Adrenal gland (tissue), 12 donors: Measurements from ENCODE around the gene LILRB2. TPM values are rescaled to one million over a fixed set of nuclear protein-coding genes. Genes with fewer than 3 reads are reported as not detected.

ENCODE experiments used
- DNase-seq, 7 donors: peaks; one replicate each; pipeline ENCODE4 v3.0.0-alpha.2; 2019 to 2020
- H3K27ac ChIP-seq, 5 donors: fragments of 200-600 bp; sonication (generic) in 4 of 5; 1 replicate in 3 of 5; 2 replicates in 2 of 5; pipeline versions ENCODE4 v1.5.1 to v1.8.0; 2016 to 2020; ENCODE audit warnings: mild to moderate bottlenecking in 1 of 5
- H3K27me3 ChIP-seq: fragments of 200-600 bp; 2 replicates; pipeline ENCODE4 v1.8.0; 2021
- H3K36me3 ChIP-seq, 2 donors: fragments of 200-600 bp; replicated peaks in 1 of 2; 1 replicate in 1 of 2; 2 replicates in 1 of 2; pipeline versions ENCODE4 v1.5.1 to v1.8.0; 2018 to 2022
- H3K4me1 ChIP-seq, 2 donors: fragments of 200-600 bp; replicated peaks in 1 of 2; 1 replicate in 1 of 2; 2 replicates in 1 of 2; pipeline versions ENCODE4 v1.5.1 to v1.8.0; 2018 to 2021
- H3K4me3 ChIP-seq, 4 donors: fragments of 200-600 bp; sonication (generic) in 3 of 4; one replicate each; pipeline ENCODE4 v1.5.1; 2016 to 2018
- H3K9me3 ChIP-seq, 3 donors: fragments of 200-600 bp; sonication (generic) in 1 of 3; replicated peaks in 1 of 3; 1 replicate in 2 of 3; 2 replicates in 1 of 3; pipeline versions ENCODE4 v1.5.1 to v1.8.0; 2016 to 2021
- CTCF ChIP-seq, 6 experiments: fragments of 450-650 bp in 4 of 6; fragments of 200-600 bp in 2 of 6; sonication (generic) in 1 of 6; IDR thresholded peaks; 1 replicate in 5 of 6; 2 replicates in 1 of 6; pipeline versions ENCODE4 v1.5.1 to v1.8.0; 2016 to 2021; ENCODE audit warnings: antibody characterized with exemption in 6 of 6, mild to moderate bottlenecking in 2 of 6, moderate library complexity in 1 of 6
- POLR2A ChIP-seq, 2 donors: fragments of 450-650 bp; IDR thresholded peaks; one replicate each; pipeline ENCODE4 v1.6.1; 2017; ENCODE audit warnings: antibody characterized with exemption in 2 of 2, mild to moderate bottlenecking in 2 of 2, moderate library complexity in 1 of 2
- WGBS, 4 donors: extraction: QIAGEN DNeasy Blood & Tissue Kit in 2 of 4; methylation state at CpG; one replicate each; pipeline versions ENCODE4 v1.1.5 to v1.1.7; 2013 to 2017; 5-methylcytosine and 5-hydroxymethylcytosine counted together
- intact Hi-C, 2 donors: fragments of 100-400 bp; cut with DNase I; formaldehyde crosslinking; loops; one replicate each; pipeline versions ENCODE4 v1.14.1 to v1.15.0; 2022 to 2023
- polyA plus RNA-seq, 3 donors: library from polyadenylated mRNA; stranded (reverse); fragments of 200-250 nt in 2 of 3; fragments of 350-450 nt in 1 of 3; fragmentation: Illumina TruSeq in 1 of 3; extraction: RNeasy Lipid Tissue Mini Kit (QIAGEN cat#74804) in 1 of 3; gene quantifications; one replicate each; pipeline ENCODE4 v1.2.3, GENCODE V29; 2013 to 2014
- total RNA-seq, 9 donors: library from RNA; depleted of rRNA in 4 of 9; stranded (reverse); fragments of >200 nt in 4 of 9; fragments of 120-200 nt in 1 of 9; fragmentation: NEBNext Ultra II Directional in 1 of 9; extraction: Animal tissue kit (Norgen Biotek cat#: 25700) in 1 of 9; gene quantifications; one replicate each; pipeline versions ENCODE4 v1.1.0 to v1.2.4, GENCODE V29; 2013 to 2023
- donor health status: healthy with polysubstance abuse.
- donor health status: Bipolar disorder and iron deficiency.
- donor health status: DM: yes; HTN: yes; CAD: no.
- donor health status: DM: no; HTN: no; CAD: no.
- donor health status: DM: no; HTN: no; CAD: no.
- donor health status: DM: yes; HTN: yes; CAD: no.

Gene LILRB2
- total and polyA plus RNA-seq, 12 donors = 0.50 to 16.5 (median 8.2) TPM

GRCh38 chr19:54302257-54302656, 21.3 kb upstream of the LILRB2 start:
- H3K27ac ChIP-seq = no peak overlapping the region
- 54 to 75% (median 60%) methylated on average over 4 of the region's 4 CpGs for WGBS, 4 donors
- DNase-seq = peak in 1 of 7 donors; percentile 21
- no peaks in the 10 kb centered on the region for H3K4me1 ChIP-seq
- H3K27me3 ChIP-seq = peaks cover 9% of the 10 kb centered on the region
- no peaks in the 10 kb centered on the region for H3K9me3 ChIP-seq
- intact Hi-C loops = no loop called here
- H3K36me3 ChIP-seq = no peaks in the 10 kb centered on the region
- TF ChIP-seq POLR2A (IDR thresholded peaks at IDR 0.05) (no peak), CTCF (IDR thresholded peaks at IDR 0.05) (no peak)
- no peak overlapping the region for H3K4me3 ChIP-seq

- Histone ChIP-seq H3K4me3 (no peak overlapping the region), H3K36me3 (no peaks in the 10 kb centered on the region), H3K4me1 (no peaks in the 10 kb centered on the region), H3K27ac (no peak overlapping the region), H3K27me3 (no peaks in the 10 kb centered on the region), H3K9me3 (no peaks in the 10 kb centered on the region)
- TF ChIP-seq CTCF (IDR thresholded peaks at IDR 0.05) (no peak), POLR2A (IDR thresholded peaks at IDR 0.05) (no peak)
- no peak for DNase-seq
- intact Hi-C loops = no loop called here
- 83 to 90% (median 86%) methylated on average over 5 of the region's 5 CpGs for WGBS, 4 donors
Observed at GRCh38 chr19:54299515-54299914, 18.6 kb upstream of the LILRB2 start.

GRCh38 chr19:54299126-54299498, 18.2 kb upstream of the LILRB2 start:
- TF ChIP-seq CTCF (IDR thresholded peaks at IDR 0.05) (no peak), POLR2A (IDR thresholded peaks at IDR 0.05) (no peak)
- no peaks in the 10 kb centered on the region for H3K9me3 ChIP-seq
- H3K36me3 ChIP-seq = no peaks in the 10 kb centered on the region
- no peak overlapping the region for H3K27ac ChIP-seq
- intact Hi-C loops = no loop called here
- WGBS, 4 donors = 49 to 62% (median 56%) methylated on average over 3 to 7 of the region's 7 CpGs
- no peaks in the 10 kb centered on the region for H3K27me3 ChIP-seq
- H3K4me3 ChIP-seq = no peak overlapping the region
- DNase-seq = no peak
- H3K4me1 ChIP-seq = no peaks in the 10 kb centered on the region

GRCh38 chr19:54298357-54299125, 17.6 kb upstream of the LILRB2 start:
- H3K27me3 ChIP-seq = no peaks in the 10 kb centered on the region
- no peak overlapping the region for H3K4me3 ChIP-seq
- H3K9me3 ChIP-seq = no peaks in the 10 kb centered on the region
- intact Hi-C loops = no loop called here
- no peak overlapping the region for H3K27ac ChIP-seq
- WGBS, 4 donors = 38 to 83% (median 57%) methylated on average over 1 to 4 of the region's 4 CpGs
- no peaks in the 10 kb centered on the region for H3K4me1 ChIP-seq
- TF ChIP-seq POLR2A (IDR thresholded peaks at IDR 0.05) (no peak), CTCF (IDR thresholded peaks at IDR 0.05) (no peak)
- H3K36me3 ChIP-seq = no peaks in the 10 kb centered on the region
- no peak for DNase-seq
